Raji (cell line): ENCODE data around the gene LDHAL6A.

ENCODE experiments used
- POLR2A ChIP-seq: IDR thresholded peaks from 2 replicates; pipeline ENCODE4 v1.6.1; 2011; ENCODE audit warnings: low read depth, low read length, control low read depth; ENCODE audit not compliant: insufficient read depth

Gene LDHAL6A

GRCh38 chr11:18526130-18526520 lies 70.5 kb downstream of the LDHAL6A start:
- no peak for TF ChIP-seq POLR2A

DNA sequence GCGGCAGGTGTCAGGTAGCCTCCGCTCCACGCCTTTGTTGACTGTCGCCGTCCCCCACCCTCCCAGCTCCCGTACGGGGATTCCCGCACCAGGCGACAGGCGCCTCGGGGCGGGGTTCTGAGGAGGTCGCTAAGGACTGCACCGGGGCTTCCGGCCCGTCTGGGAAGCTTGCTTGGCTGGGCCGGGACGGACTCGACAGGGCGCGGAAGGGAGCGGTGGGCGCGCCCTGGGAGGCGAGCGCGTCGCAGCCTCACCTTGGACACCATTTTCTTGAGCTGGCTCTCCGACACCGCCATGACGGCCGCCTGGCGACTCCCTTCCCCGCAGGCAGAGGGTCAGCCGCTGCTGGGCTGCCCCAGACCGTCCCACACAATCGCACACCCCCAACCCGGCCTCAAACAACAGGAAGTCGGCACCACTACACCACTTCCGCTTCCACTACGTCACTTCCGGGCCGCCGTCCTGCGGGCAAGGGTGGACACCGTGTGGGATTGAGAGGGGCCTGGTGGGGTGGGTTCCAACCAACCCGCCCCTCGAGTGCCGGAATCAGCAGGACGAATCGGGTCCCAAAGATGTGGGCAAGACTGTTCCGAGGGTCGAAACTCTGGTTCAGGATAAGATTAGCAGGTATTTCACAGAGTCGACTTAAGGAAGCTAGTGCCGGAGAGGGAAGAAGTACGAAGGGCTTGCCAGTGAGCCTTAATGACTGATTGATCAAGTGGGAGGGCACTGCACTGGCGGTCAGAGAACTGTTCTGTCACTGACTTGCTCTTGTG lies 71.1 kb downstream of the LDHAL6A start, which contains the start of gene TSG101:
TSG101 (minus strand) TSS at position 422 of the 776 bp plus-strand sequence; CDS start at position 296, 126 bp downstream.
- TF ChIP-seq POLR2A = peak; percentile 96

GRCh38 chr11:18527512-18527911 lies 71.9 kb downstream of the LDHAL6A start:
- TF ChIP-seq POLR2A = no peak
